Smooth muscle cell (in vitro differentiated cells): Measurements from ENCODE around the gene DTX2. TPM values are rescaled to one million over a fixed set of nuclear protein-coding genes. Genes with fewer than 3 reads are reported as not detected.
"Not testable (repeated sequence)": the region's sequence is repeated elsewhere in the genome, so short reads cannot be mapped to it uniquely, and the experiment has no call there.

Experiments used
- DNase-seq: peaks from one replicate; lab custom pipeline; 2025; ENCODE audit not compliant: unreplicated experiment; lab: John Stamatoyannopoulos, UW
- H2AFZ ChIP-seq: fragments of 200-600 bp; sonication (generic); 2 replicates; pipeline ENCODE4 v1.6.0; 2016; ENCODE audit warnings: antibody characterized with exemption, low read depth, mild to moderate bottlenecking
- H3F3A ChIP-seq: fragments of 200-600 bp; sonication (generic); 2 replicates; pipeline ENCODE4 v1.6.0; 2017; ENCODE audit warnings: antibody characterized with exemption, low read depth
- H3K27ac ChIP-seq: fragments of 200-600 bp; sonication (generic); 2 replicates; pipeline ENCODE4 v1.5.1; 2016; ENCODE audit warnings: low read depth, mild to moderate bottlenecking
- H3K27me3 ChIP-seq: fragments of 200-600 bp; sonication (generic); 2 replicates; pipeline ENCODE4 v1.6.1; 2016; ENCODE audit warnings: low read depth, mild to moderate bottlenecking
- H3K36me3 ChIP-seq: fragments of 200-600 bp; sonication (generic); 2 replicates; pipeline ENCODE4 v1.5.1; 2016; ENCODE audit warnings: low read depth
- H3K4me1 ChIP-seq: fragments of 200-600 bp; sonication (generic); 2 replicates; pipeline ENCODE4 v1.5.1; 2016; ENCODE audit warnings: low read depth
- H3K4me2 ChIP-seq: fragments of 200-600 bp; sonication (generic); 2 replicates; pipeline ENCODE4 v1.6.0; 2016; ENCODE audit warnings: mild to moderate bottlenecking
- H3K4me3 ChIP-seq: fragments of 200-600 bp; sonication (generic); 2 replicates; pipeline ENCODE4 v1.5.1; 2016; ENCODE audit warnings: mild to moderate bottlenecking
- H3K79me2 ChIP-seq: fragments of 200-600 bp; sonication (generic); 2 replicates; pipeline ENCODE4 v1.6.0; 2016; ENCODE audit warnings: low read depth, mild to moderate bottlenecking
- H3K9ac ChIP-seq: fragments of 200-600 bp; sonication (generic); 2 replicates; pipeline ENCODE4 v1.6.0; 2016; ENCODE audit warnings: low read depth
- H3K9me3 ChIP-seq: fragments of 200-600 bp; sonication (generic); replicated peaks from 2 replicates; pipeline ENCODE4 v1.5.1; 2016; ENCODE audit warnings: low read depth
- H4K20me1 ChIP-seq: fragments of 200-600 bp; sonication (generic); 2 replicates; pipeline ENCODE4 v1.6.0; 2016; ENCODE audit warnings: low read depth
- WGBS: methylation state at CpG from one replicate; pipeline ENCODE4 v1.1.7; 2016; ENCODE audit warnings: low lambda C conversion rate; 5-methylcytosine and 5-hydroxymethylcytosine counted together
- polyA plus RNA-seq: library from polyadenylated mRNA; unstranded; fragments of >200 nt; fragmentation: Nextera tagmentation; extraction: Ambion mirVana; gene quantifications from 2 replicates; pipeline ENCODE4 v1.2.1, GENCODE V29; 2016
- total RNA-seq: library from RNA; depleted of rRNA; stranded (reverse); fragments of >200 nt; gene quantifications from 2 replicates; pipeline ENCODE4 v1.2.3, GENCODE V29; 2014

The DTX2 gene
- total and polyA plus RNA-seq, 2 experiments from 2014 or later = 9.8 to 12.5 TPM

- DNase-seq, H3K4me3 ChIP-seq, H3K27ac ChIP-seq, H3K27me3 ChIP-seq, H3K4me1 ChIP-seq, H3K9me3 ChIP-seq, H3K9ac ChIP-seq, H2AFZ ChIP-seq, H3K79me2 ChIP-seq, H3K4me2 ChIP-seq, H3F3A ChIP-seq, H3K36me3 ChIP-seq, H4K20me1 ChIP-seq: not testable (repeated sequence)
- WGBS = no CpG with 5 or more reads among the region's 8 CpGs
Observed at GRCh38 chr7:76465950-76466349, 4.4 kb downstream of the DTX2 start.

GRCh38 chr7:76467743-76468404, 6.4 kb downstream of the DTX2 start:
- not testable (repeated sequence) for H3K9ac ChIP-seq, H3K4me1 ChIP-seq, H4K20me1 ChIP-seq, H3K9me3 ChIP-seq, H3K27me3 ChIP-seq, H3K79me2 ChIP-seq, H3K36me3 ChIP-seq, H2AFZ ChIP-seq, DNase-seq, H3F3A ChIP-seq, H3K4me3 ChIP-seq, H3K4me2 ChIP-seq, H3K27ac ChIP-seq
- 87% methylated on average over 8 of the region's 14 CpGs for WGBS

GRCh38 chr7:76471556-76472221, 10.2 kb downstream of the DTX2 start:
- not testable (repeated sequence) for H3K4me1 ChIP-seq, H3K4me3 ChIP-seq, DNase-seq, H3K9ac ChIP-seq, H3K9me3 ChIP-seq, H4K20me1 ChIP-seq, H3K27me3 ChIP-seq, H3F3A ChIP-seq, H3K4me2 ChIP-seq, H2AFZ ChIP-seq, H3K79me2 ChIP-seq, H3K27ac ChIP-seq, H3K36me3 ChIP-seq
- WGBS = 83% methylated on average over 8 of the region's 10 CpGs

GRCh38 chr7:76473097-76473496, 11.6 kb downstream of the DTX2 start:
- not testable (repeated sequence) for H3K9ac ChIP-seq, H3K4me1 ChIP-seq, H3K27me3 ChIP-seq, H3K4me2 ChIP-seq, H4K20me1 ChIP-seq, H3K4me3 ChIP-seq, H3K79me2 ChIP-seq, H3K27ac ChIP-seq, DNase-seq, H3K36me3 ChIP-seq, H2AFZ ChIP-seq, H3K9me3 ChIP-seq, H3F3A ChIP-seq
- 95% methylated on average over 5 of the region's 6 CpGs for WGBS

GRCh38 chr7:76476280-76476679, 14.8 kb downstream of the DTX2 start:
- H2AFZ ChIP-seq, H3K79me2 ChIP-seq, H4K20me1 ChIP-seq, DNase-seq, H3F3A ChIP-seq, H3K27ac ChIP-seq, H3K36me3 ChIP-seq, H3K4me1 ChIP-seq, H3K4me2 ChIP-seq, H3K9me3 ChIP-seq, H3K9ac ChIP-seq, H3K27me3 ChIP-seq, H3K4me3 ChIP-seq: not testable (repeated sequence)
- 100% methylated on average over 1 of the region's 11 CpGs for WGBS

GRCh38 chr7:76476742-76477474, 15.4 kb downstream of the DTX2 start:
- not testable (repeated sequence) for H3K27me3 ChIP-seq, H3K4me3 ChIP-seq, H3K36me3 ChIP-seq, H3K9ac ChIP-seq, H3K79me2 ChIP-seq, H3K27ac ChIP-seq, H3K4me1 ChIP-seq, DNase-seq, H2AFZ ChIP-seq, H3F3A ChIP-seq, H4K20me1 ChIP-seq, H3K9me3 ChIP-seq, H3K4me2 ChIP-seq
- 97% methylated on average over 13 of the region's 24 CpGs for WGBS

- not testable (repeated sequence) for H3K27ac ChIP-seq
Observed at GRCh38 chr7:76479628-76480027, 18.1 kb downstream of the DTX2 start.

GRCh38 chr7:76480403-76481253, 19.1 kb downstream of the DTX2 start:
- not testable (repeated sequence) for H3K9ac ChIP-seq, H4K20me1 ChIP-seq, DNase-seq, H3K9me3 ChIP-seq, H2AFZ ChIP-seq, H3K27ac ChIP-seq, H3K36me3 ChIP-seq, H3F3A ChIP-seq, H3K79me2 ChIP-seq, H3K4me3 ChIP-seq, H3K4me2 ChIP-seq, H3K27me3 ChIP-seq, H3K4me1 ChIP-seq
- 92% methylated on average over 28 of the region's 29 CpGs for WGBS

More at GRCh38 chr7:76479628-76480027, 18.1 kb downstream of the DTX2 start:
- not testable (repeated sequence) for H3K27me3 ChIP-seq, H3K4me1 ChIP-seq, H3K4me3 ChIP-seq, H3K36me3 ChIP-seq, H3K9me3 ChIP-seq, H2AFZ ChIP-seq, DNase-seq, H3F3A ChIP-seq, H3K79me2 ChIP-seq, H3K4me2 ChIP-seq, H3K9ac ChIP-seq, H4K20me1 ChIP-seq
- 60% methylated on average over 11 of the region's 11 CpGs for WGBS
